GM12878 (cell line): Measurements from ENCODE around the gene JPH4. TPM values are rescaled to one million over a fixed set of nuclear protein-coding genes. Genes with fewer than 3 reads are reported as not detected.

Experiments used
- BACH1 ChIP-seq: fragments of 450-650 bp; IDR thresholded peaks from 2 replicates; pipeline ENCODE4 v1.6.1; 2017; ENCODE audit warnings: mild to moderate bottlenecking, borderline replicate concordance
- CREM ChIP-seq: IDR thresholded peaks from 2 replicates; pipeline ENCODE4 v1.6.1; 2014; ENCODE audit warnings: antibody characterized with exemption, low read depth
- ETV6 ChIP-seq, 2 experiments: fragments of 450-650 bp in 1 of 2; IDR thresholded peaks in 1 of 2; conservative IDR thresholded peaks in 1 of 2; 2 replicates each; pipeline ENCODE4 v1.6.1; 2014; ENCODE audit warnings: antibody characterized with exemption in 1 of 2, borderline replicate concordance in 1 of 2, low read depth in 1 of 2, mild to moderate bottlenecking in 1 of 2, moderate library complexity in 1 of 2
- IRF3 ChIP-seq: fragments of 450-650 bp; IDR thresholded peaks from 2 replicates; pipeline ENCODE4 v1.6.1; 2014; ENCODE audit warnings: mild to moderate bottlenecking
- MEF2A ChIP-seq: IDR thresholded peaks from 2 replicates; pipeline ENCODE4 v1.6.1; 2011; ENCODE audit warnings: low read depth, mild to moderate bottlenecking, low read length, moderate library complexity; ENCODE audit not compliant: insufficient read depth
- MEF2B ChIP-seq: fragments of 450-650 bp; IDR thresholded peaks from 2 replicates; pipeline ENCODE4 v1.6.1; 2018; ENCODE audit warnings: mild to moderate bottlenecking, moderate library complexity; ENCODE audit not compliant: partially characterized antibody, poor library complexity, severe bottlenecking
- MYB ChIP-seq: fragments of 150-350 bp; IDR thresholded peaks from 2 replicates; pipeline ENCODE4 v1.6.1; 2014; ENCODE audit warnings: mild to moderate bottlenecking, low read depth, low read length, borderline replicate concordance
- NBN ChIP-seq: fragments of 450-650 bp; IDR thresholded peaks from 2 replicates; pipeline ENCODE4 v1.6.1; 2016
- NR2F1 ChIP-seq: fragments of 450-650 bp; conservative IDR thresholded peaks from 2 replicates; pipeline ENCODE4 v1.6.1; 2017; ENCODE audit warnings: mild to moderate bottlenecking
- PAX5 ChIP-seq: IDR thresholded peaks from 2 replicates; pipeline ENCODE4 v1.6.1; 2011; ENCODE audit warnings: low read depth, low read length, borderline replicate concordance
- RELA ChIP-seq: fragments of 450-650 bp; IDR thresholded peaks from 2 replicates; pipeline ENCODE4 v1.8.0; 2014; ENCODE audit warnings: borderline replicate concordance; ENCODE audit not compliant: partially characterized antibody
- RUNX3 ChIP-seq: IDR thresholded peaks from 2 replicates; pipeline ENCODE4 v1.6.1; 2012; ENCODE audit warnings: low read length, inconsistent platforms
- SIX5 ChIP-seq: IDR thresholded peaks from 2 replicates; pipeline ENCODE4 v1.6.1; 2011; ENCODE audit warnings: mild to moderate bottlenecking, low read depth, low read length, moderate library complexity; ENCODE audit not compliant: severe bottlenecking
- SMAD1 ChIP-seq: fragments of 450-650 bp; IDR thresholded peaks from 2 replicates; pipeline ENCODE4 v1.6.1; 2018; ENCODE audit warnings: mild to moderate bottlenecking, low read depth; ENCODE audit not compliant: partially characterized antibody
- SP1 ChIP-seq: IDR thresholded peaks from one replicate; pipeline ENCODE4 v1.6.1; 2011; ENCODE audit warnings: low read depth, low read length
- SUZ12 ChIP-seq: fragments of 200-600 bp; sonication (generic); IDR thresholded peaks from one replicate; pipeline ENCODE4 v1.6.1; 2018; ENCODE audit warnings: antibody characterized with exemption, mild to moderate bottlenecking; ENCODE audit not compliant: unreplicated experiment
- ZBED1 ChIP-seq: IDR thresholded peaks from 2 replicates; pipeline ENCODE4 v1.6.1; 2016; ENCODE audit warnings: borderline replicate concordance
- ZNF592 ChIP-seq: fragments of 450-650 bp; IDR thresholded peaks from 2 replicates; pipeline ENCODE4 v1.6.1; 2017; ENCODE audit warnings: mild to moderate bottlenecking, moderate library complexity
- polyA plus RNA-seq, 11 experiments: library from polyadenylated mRNA; depleted of rRNA in 4 of 11; unstranded in 6 of 11; stranded (reverse) in 5 of 11; fragments of >200 nt; fragmentation: Nextera tagmentation in 4 of 11; fragmentation: Illumina TruSeq in 1 of 11; extraction: Ambion mirVana in 4 of 11; extraction: Trizol in 1 of 11; gene quantifications; 1 replicate in 1 of 11; 2 replicates in 10 of 11; pipeline versions ENCODE4 v1.2.1 to v1.2.3, GENCODE V29; 2011 to 2016; ENCODE audit warnings: inconsistent platforms in 2 of 11, missing spikeins in 2 of 11, low read depth in 1 of 11
- total RNA-seq, 4 experiments: library from RNA; depleted of rRNA in 3 of 4; stranded (reverse); fragments of >200 nt in 3 of 4; fragmentation: Illumina TruSeq in 1 of 4; extraction: Trizol in 1 of 4; gene quantifications; 2 replicates each; pipeline versions ENCODE4 v1.2.1 to v1.2.3, GENCODE V29; 2013 to 2021
- TF ChIP-seq, protein P1 (sequence below): fragments of 450-650 bp; IDR thresholded peaks from 2 replicates; pipeline ENCODE4 v1.6.1; 2017; ENCODE audit warnings: mild to moderate bottlenecking, moderate library complexity

Gene JPH4
- total and polyA plus RNA-seq, 10 of the 15 experiments (the other 5 are each of a cell fraction or from before 2014, with no cell fraction given): 0.48 to 10.3 (median 3.8) TPM

- TF ChIP-seq IRF3 (no peak), SIX5 (no peak), MYB (no peak), PAX5 (peak; percentile 39; the same call in 1 of the 2 replicates), NR2F1 (peak; percentile 86), SUZ12 (no peak), NBN (no peak), ZBED1 (no peak), BACH1 (no peak), MEF2A (0 out of 2 replicates have a peak, but pooled peaks have one; percentile 39), ZNF592 (no peak), RUNX3 (peak; percentile 85), RELA (no peak), MEF2B (no peak), CREM (no peak), SMAD1 (no peak), ETV6 (conservative IDR thresholded peaks at IDR 0.05 in 1 of 2, IDR thresholded peaks at IDR 0.05 in 1 of 2; ENCODE audit: borderline replicate concordance in 1 of 2, low read depth in 1 of 2) (0 out of 4 replicates have a peak, but pooled peaks of 1 of the 2 experiments have one; percentile 18), SP1 (no peak)
- TF ChIP-seq, protein P1, sequence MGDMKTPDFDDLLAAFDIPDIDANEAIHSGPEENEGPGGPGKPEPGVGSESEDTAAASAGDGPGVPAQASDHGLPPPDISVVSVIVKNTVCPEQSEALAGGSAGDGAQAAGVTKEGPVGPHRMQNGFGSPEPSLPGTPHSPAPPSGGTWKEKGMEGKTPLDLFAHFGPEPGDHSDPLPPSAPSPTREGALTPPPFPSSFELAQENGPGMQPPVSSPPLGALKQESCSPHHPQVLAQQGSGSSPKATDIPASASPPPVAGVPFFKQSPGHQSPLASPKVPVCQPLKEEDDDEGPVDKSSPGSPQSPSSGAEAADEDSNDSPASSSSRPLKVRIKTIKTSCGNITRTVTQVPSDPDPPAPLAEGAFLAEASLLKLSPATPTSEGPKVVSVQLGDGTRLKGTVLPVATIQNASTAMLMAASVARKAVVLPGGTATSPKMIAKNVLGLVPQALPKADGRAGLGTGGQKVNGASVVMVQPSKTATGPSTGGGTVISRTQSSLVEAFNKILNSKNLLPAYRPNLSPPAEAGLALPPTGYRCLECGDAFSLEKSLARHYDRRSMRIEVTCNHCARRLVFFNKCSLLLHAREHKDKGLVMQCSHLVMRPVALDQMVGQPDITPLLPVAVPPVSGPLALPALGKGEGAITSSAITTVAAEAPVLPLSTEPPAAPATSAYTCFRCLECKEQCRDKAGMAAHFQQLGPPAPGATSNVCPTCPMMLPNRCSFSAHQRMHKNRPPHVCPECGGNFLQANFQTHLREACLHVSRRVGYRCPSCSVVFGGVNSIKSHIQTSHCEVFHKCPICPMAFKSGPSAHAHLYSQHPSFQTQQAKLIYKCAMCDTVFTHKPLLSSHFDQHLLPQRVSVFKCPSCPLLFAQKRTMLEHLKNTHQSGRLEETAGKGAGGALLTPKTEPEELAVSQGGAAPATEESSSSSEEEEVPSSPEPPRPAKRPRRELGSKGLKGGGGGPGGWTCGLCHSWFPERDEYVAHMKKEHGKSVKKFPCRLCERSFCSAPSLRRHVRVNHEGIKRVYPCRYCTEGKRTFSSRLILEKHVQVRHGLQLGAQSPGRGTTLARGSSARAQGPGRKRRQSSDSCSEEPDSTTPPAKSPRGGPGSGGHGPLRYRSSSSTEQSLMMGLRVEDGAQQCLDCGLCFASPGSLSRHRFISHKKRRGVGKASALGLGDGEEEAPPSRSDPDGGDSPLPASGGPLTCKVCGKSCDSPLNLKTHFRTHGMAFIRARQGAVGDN: no peak
These were observed 23.2 kb upstream of the JPH4 start (continued) for GRCh38 chr14:23601845-23602180.
